Coronary artery (tissue), 2 donors: Measurements from ENCODE around the gene MTMR12.

Experiments used
- DNase-seq: peaks from one replicate; pipeline ENCODE4 v3.0.0-alpha.2; 2017; ENCODE audit warnings: low spot score
- H3K27ac ChIP-seq, 2 donors: fragments of 200-600 bp; sonication (generic); one replicate each; pipeline ENCODE4 v1.5.1; 2016 to 2019
- H3K4me3 ChIP-seq: fragments of 200-600 bp; sonication (generic); 2 replicates; pipeline ENCODE4 v1.5.1; 2016; ENCODE audit warnings: mild to moderate bottlenecking, moderate library complexity
- TF ChIP-seq, protein P1 (sequence below): fragments of 200-600 bp; sonication (generic); IDR thresholded peaks from one replicate; pipeline ENCODE4 v1.5.1; 2019; ENCODE audit warnings: antibody characterized with exemption

MTMR12 gene

DNA sequence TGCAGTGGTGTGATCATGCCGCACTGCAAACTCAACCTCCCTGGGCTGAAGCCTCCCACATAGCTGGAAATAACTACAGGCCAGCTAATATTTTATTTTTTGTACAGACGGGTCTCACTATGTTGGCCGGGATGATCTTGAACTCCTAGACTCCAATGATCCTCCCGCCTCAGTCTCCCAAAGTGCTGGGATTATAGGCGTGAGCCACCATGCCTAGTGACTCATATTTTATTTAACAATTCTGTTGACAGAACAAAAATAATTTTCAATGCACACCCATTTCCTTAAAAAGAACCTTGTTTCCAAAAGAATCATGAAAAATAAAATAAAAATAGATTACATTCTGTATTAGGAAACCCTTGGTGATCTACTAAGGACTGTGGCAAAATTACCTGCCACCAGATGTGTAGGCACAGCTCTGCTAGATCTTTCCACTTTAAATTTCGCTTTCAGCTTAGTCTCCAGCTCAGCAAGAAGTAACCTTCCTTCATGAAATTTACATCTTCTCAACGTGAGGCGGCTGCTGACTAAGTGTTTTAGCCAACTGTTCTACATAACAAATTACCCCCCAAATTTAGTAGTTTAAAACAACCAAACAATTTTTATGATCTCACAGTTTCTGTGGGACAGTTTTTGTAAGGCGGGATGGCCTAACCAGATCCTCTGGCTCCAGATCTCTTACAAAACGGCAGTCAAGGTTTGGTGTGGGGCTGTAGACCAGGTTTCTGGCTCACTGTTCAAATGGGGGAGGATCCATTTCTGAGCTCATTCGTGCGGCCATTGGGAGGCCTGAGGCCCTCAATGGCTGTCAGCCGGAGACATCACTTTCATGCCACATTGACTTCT is 106.0 kb downstream of the MTMR12 start:
- DNase-seq: no peak
- H3K27ac ChIP-seq: no peak overlapping the region
- H3K4me3 ChIP-seq: no peak overlapping the region
- TF ChIP-seq, protein P1, sequence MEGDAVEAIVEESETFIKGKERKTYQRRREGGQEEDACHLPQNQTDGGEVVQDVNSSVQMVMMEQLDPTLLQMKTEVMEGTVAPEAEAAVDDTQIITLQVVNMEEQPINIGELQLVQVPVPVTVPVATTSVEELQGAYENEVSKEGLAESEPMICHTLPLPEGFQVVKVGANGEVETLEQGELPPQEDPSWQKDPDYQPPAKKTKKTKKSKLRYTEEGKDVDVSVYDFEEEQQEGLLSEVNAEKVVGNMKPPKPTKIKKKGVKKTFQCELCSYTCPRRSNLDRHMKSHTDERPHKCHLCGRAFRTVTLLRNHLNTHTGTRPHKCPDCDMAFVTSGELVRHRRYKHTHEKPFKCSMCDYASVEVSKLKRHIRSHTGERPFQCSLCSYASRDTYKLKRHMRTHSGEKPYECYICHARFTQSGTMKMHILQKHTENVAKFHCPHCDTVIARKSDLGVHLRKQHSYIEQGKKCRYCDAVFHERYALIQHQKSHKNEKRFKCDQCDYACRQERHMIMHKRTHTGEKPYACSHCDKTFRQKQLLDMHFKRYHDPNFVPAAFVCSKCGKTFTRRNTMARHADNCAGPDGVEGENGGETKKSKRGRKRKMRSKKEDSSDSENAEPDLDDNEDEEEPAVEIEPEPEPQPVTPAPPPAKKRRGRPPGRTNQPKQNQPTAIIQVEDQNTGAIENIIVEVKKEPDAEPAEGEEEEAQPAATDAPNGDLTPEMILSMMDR: no peak

DNA sequence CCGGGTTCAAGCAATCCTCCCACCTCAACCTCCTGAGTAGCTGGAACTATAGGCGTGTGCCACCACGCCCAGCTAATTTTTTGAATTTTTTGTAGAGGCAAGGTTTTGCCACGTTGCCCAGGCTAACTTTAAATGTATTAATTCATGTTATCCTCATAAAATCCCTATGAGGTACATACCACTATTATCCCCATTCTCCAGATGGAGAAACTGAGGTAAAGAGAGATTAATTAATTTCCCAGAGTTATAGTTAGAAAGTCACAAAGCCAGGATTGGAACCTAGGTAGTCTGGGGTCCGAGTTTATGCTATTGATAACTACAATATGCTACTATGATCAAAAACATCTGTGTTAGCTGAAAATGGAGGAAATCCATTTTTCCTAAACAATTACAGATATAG is 106.7 kb downstream of the MTMR12 start:
- no peak overlapping the region for H3K27ac ChIP-seq
- TF ChIP-seq, protein P1: no peak
- no peak overlapping the region for H3K4me3 ChIP-seq
- DNase-seq: no peak

DNA sequence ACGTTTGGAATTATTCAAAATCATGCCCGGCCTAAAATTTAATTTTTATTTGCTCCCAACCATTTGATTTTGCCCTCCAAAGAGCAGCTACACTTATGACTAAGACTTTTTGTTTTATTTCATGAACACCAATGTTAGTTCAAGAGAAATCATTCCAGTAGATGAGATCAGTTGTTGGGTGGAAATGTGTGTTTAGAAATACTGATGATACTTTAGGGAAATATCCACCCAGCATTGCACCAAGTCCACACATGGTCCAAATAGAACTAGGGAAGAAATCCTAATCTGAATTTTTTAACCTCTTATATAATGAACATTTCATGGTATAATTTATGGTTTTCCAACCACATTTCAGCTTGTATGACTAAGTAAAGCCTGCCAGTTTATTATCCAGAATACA is 110.3 kb downstream of the MTMR12 start:
- no peak overlapping the region for H3K4me3 ChIP-seq
- TF ChIP-seq, protein P1: no peak
- DNase-seq: no peak
- no peak overlapping the region for H3K27ac ChIP-seq

DNA sequence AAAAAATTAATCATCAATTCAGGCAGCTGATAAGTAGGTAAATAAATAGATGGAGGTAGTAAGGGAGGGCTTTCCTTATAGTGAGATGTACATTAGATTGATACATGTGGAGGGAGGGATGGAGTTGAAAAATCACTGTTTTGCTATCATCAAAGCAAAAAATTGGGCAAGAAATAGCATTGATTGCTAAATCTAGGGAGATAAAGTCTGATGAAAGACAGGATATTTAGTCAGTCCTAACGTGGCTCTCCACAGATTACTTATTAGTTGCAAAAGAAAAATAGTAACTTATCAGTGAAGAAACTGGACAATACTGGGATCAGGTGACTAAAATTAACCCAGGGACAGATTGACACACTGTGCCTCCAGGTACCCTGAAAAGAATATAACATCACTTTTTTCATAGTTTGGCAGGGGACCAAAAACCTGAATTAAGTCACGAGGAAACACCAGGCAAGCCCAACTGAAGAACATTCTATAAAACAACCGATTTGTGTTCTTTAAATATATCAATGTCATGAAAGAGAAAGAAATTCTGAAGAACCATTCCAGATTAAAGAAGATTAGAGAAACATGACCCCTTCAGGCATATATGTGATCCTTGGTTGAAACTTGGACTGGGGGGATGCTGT is 111.5 kb downstream of the MTMR12 start:
- H3K27ac ChIP-seq: no peak overlapping the region
- DNase-seq: no peak
- no peak overlapping the region for H3K4me3 ChIP-seq
- TF ChIP-seq, protein P1: no peak

DNA sequence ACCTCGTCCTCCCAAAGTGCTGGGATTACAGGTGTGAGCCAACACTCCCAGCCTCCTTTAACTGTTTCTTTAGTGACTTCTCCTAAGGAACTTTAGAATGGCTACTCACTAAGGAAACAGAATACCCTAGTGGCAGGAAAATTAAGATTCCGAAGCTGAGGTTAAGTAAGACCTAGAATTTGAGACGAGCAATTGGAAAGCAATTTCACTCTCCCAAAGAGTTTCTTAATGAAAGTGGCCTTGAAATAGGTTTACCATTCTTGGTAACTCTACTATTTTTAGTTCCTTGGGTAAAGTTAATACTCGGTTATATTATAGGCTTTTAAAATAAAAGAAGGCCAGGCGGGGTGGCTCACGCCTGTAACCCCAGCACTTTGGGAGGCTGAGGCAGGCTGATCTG is 115.7 kb downstream of the MTMR12 start:
- no peak for DNase-seq
- H3K4me3 ChIP-seq: no peak overlapping the region
- no peak overlapping the region for H3K27ac ChIP-seq
- TF ChIP-seq, protein P1: no peak

DNA sequence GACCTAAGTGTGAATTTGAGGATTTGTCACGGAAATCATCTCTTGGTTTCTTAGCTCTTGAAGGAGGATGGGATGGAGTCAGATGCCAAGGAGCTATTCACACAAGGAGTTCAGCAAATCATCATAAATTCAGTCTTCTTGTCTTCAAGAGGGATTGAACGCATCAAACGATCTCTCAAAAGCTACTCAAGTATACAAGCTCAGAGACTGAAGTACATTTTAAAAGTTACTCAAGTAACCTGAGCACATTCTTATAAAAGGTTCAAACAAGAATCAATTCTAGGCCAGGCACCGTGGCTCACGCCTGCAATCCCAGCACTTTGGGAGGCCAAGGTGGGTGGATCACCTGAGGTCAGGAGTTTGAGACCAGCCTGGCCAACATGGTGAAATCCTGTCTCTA is 117.5 kb downstream of the MTMR12 start:
- Histone ChIP-seq H3K27ac (no peak overlapping the region), H3K4me3 (no peak overlapping the region)
- no peak for DNase-seq
- TF ChIP-seq, protein P1: no peak

DNA sequence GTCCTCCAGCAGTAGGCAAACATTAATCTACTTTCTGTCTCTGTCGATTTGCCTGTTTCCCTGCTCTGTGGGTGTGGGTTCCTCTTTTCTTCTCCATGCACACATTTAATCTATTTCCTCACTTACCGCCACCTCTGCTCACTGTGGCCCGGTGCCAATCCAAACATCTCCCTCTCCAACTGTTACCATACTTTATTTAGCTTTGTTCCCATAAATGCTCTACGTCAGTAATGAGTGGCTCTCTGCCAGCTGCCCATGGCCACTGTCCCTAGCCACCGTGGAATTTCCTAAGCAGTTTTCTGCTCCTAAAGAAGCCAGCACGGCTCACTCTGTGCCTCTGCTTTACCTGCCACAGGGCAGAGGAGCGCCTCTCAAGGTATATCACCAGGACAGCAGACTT is 119.1 kb downstream of the MTMR12 start:
- Histone ChIP-seq H3K4me3 (peak overlapping the region; percentile 44), H3K27ac (peak overlapping the region; percentile 50 to 62)
- TF ChIP-seq, protein P1: no peak
- DNase-seq: peak; percentile 94
